GM12892 (cell line): ENCODE measurements around the gene ST6GALNAC2.
"Not testable (repeated sequence)": the region's sequence is repeated elsewhere in the genome, so short reads cannot be mapped to it uniquely, and the experiment has no call there.

Experiments used
- DNase-seq: peaks from one replicate; pipeline ENCODE4 v3.0.0; 2011; ENCODE audit not compliant: insufficient read length
- FAIRE-seq: peaks from 2 replicates; lab custom pipeline; 2011; peaks lifted over from hg19 to GRCh38; lab: Jason Lieb, UNC
- POLR2A ChIP-seq: IDR thresholded peaks from 2 replicates; pipeline ENCODE4 v1.6.1; 2011; ENCODE audit warnings: low read depth, low read length, control low read depth
- POLR2AphosphoS5 ChIP-seq: IDR thresholded peaks from 2 replicates; pipeline ENCODE4 v1.6.1; 2011; ENCODE audit warnings: low read depth, low read length, control low read depth
- TAF1 ChIP-seq: IDR thresholded peaks from 2 replicates; pipeline ENCODE4 v1.6.1; 2011; ENCODE audit warnings: low read depth, mild to moderate bottlenecking, control low read depth, low read length, borderline replicate concordance

ST6GALNAC2 gene

DNA sequence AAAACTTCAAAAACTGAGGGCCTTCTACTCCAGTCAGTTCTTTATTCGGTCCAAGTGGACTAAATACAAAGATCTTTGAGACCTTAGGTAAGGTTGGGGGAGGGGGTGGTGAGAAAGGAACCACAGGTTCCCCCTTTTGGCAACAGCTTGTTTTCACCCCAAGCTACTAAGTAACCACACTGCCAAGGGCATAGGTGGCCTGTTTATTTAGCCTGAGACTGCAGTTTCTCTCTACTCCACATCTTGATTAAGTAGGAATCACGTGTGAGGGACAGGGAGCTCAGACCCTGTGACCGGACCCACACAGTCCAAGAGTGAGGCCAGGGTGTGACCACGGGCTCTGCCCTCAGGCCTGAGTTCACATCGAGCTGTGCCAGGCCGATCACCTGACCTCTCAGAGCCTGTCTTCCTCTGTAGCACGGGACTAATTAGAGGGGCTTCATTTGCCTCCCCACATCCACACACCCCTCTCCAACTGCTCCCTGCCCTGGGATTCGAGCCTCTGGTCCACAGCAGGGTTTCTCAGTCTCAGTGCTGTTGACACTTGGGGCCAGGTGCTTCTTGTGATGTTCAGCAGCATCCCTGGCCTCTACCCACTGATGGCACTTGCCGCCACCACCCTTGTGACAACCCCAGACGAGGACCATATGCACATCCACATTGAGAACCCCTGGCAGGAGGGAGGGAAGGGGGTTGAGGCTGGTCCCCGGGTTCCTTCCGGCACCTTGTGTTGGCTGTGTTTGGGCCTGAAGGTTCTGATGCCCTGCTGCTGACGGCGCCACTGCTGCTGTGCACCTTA lies 17.8 kb downstream of the ST6GALNAC2 start:
- DNase-seq (no peak), FAIRE-seq (no peak)
- TF ChIP-seq POLR2A (no peak; the same call in 1 of the 2 replicates), POLR2AphosphoS5 (peak; percentile 65)

DNA sequence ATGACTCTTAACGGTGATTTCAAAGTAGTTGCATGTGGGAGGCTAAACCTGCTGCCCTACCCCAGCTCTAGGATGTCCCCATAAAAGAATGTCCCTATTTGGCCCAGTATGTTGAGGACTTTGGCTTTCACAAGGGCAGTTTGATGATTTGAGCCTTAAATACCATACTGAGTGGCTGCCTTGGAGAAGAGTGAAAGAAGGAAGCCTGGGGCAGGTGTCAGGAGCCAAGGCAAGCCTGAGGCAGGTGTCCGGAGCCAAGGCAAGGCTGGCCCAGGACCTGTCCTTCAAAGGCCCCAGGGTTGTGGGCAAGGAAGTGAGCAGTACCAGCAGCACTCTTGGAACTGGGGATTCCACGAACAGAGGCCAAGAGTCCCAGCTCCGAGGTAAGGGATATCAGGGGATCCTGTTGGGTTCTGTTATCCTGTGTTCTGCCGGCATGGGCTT lies 18.6 kb downstream of the ST6GALNAC2 start:
- no peak for FAIRE-seq
- no peak for DNase-seq
- no peak; the same call in 1 of the 2 replicates for TF ChIP-seq POLR2AphosphoS5
- peak; percentile 24 for TF ChIP-seq POLR2A
- no peak for TF ChIP-seq TAF1

DNA sequence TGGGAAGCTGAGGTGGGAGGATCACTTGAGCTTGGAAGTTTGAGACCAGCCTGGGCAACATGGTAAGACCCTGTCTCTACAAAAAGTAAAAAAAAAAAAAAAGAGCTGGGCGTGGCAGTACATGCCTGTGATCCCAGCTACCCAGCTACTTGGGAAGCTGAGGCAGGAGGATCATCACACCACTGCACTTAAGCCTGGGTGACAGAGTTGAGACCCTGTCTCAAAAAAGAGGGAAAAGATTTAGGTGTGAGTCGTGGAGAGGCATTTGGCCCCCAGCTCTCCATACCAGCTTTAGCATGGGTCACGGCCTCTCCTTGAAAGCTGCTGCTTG lies 19.1 kb downstream of the ST6GALNAC2 start:
- DNase-seq = no peak
- no peak for FAIRE-seq
- peak; percentile 55; the same call in 1 of the 2 replicates for TF ChIP-seq POLR2AphosphoS5
- no peak for TF ChIP-seq POLR2A
- no peak for TF ChIP-seq TAF1

DNA sequence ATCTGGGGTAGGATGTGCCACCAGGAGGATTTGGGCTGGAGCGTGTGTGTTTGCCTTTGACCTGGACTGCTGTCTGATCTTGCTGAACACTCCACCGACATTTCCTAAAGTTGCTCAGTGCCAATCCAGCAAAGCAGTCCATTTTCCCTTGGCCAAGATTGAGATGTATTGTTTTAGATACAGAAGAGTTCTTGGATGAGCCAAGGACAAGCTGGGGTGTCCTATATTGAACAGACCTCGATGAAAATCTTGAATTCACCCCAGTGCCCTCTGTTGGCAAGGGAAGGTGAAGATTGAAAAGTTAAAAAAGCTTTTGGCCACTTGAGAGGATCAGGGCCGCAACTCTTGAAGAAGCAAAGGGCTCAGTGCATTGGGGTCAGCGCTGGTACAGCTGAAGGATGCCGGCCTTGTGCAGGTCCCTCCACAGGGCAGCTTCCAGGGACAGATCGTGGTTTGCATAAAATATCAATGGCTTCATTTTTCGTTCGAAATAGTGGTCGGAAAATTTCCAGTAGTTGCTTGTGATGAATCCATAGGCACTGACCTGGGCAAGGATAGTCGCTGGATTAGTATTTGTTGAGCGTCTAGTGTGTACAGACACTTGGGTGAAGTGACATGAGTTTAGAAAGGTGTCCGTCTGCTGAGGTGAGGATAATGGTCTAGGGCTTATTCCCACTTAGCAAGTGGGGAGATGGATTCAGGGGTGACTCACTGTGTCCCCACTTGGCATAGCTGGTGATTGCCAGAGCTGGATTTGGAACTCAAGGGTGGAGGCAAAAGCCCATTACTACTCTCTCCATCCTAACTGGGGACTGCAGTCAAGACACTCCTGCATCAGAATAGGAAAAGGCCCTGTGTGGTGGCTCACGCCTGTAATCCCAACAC lies 19.7 kb downstream of the ST6GALNAC2 start:
- DNase-seq = no peak
- peak; percentile 41; the same call in 1 of the 2 replicates for TF ChIP-seq POLR2AphosphoS5
- TF ChIP-seq TAF1 = no peak
- peak; percentile 31; the same call in 1 of the 2 replicates for TF ChIP-seq POLR2A
- no peak for FAIRE-seq

DNA sequence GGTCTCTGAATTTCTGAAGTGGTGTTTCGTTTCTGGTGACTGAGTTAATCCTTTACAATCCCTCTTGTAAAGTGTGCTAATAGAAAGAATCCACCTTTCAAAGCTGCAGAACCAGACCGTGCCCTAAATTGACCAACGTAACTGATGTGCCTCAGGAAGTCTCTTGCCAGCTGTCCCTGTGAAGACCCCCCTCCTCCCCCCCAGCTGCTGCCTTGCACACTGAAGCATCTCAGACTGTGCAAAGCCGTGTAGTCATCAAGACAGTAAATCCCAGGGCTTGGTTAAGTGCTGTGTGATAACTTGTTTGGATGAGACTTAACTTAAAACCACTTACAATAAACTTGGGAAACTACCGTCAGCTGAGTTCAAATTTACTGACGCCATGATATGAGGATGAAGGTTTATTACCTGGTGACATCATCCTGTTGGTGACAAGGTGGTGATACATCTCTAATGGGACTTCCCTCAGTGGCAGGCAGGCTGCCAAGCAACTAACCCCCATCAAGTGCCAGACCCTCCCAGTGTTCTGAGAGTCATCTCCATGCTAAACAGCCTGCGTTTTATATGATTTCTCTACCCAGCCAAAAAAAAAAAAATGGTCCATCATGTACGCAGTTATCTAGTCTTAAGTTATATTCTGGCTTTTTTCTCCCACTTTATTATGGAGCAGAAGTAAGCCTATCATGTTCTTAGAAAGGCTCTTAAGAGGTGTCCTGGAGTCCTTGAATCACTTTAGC lies 20.5 kb downstream of the ST6GALNAC2 start:
- peak; percentile 5; the same call in 1 of the 2 replicates for TF ChIP-seq POLR2AphosphoS5
- not testable (repeated sequence) for DNase-seq, FAIRE-seq

DNA sequence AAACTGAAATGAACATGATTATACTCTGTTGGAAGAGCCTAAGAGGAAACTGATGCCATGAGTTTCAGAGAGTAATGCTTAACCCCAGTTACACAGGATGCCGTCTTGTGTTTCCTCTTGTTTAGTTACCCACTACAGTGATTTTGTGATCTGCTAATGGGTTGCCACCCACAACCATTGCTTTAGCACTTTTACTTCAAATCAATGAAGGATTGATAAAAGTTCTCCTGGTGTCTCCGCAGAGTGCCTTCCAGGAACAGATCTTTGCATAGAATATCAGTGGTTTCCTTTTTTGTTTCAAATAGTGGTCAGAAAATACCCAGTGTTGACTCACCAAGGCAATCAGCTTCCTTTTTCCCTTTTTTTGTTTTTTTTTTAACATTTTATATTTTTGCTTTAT lies 22.3 kb downstream of the ST6GALNAC2 start:
- DNase-seq, FAIRE-seq: not testable (repeated sequence)

DNA sequence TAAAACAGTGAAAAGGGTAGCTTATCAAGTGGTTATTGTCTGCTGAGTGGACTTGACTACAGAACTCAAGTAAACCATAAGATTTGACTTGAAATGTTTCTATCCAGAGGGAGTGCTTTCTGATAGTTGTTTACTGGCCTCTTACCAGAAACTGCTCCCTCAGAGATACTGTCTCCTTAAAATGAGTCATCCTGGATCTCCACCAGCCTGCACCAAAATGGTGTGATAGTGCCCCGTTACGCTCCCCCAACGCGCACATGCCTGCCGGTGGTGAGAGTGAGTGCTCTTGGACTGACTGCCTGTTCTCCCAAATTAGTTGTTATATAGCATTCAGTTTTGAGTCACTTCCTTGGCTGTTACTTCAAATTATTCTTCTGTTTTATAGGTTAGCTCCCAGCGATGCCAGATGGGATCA lies 22.9 kb downstream of the ST6GALNAC2 start:
- TF ChIP-seq POLR2AphosphoS5 (no peak), POLR2A (no peak), TAF1 (no peak)
- FAIRE-seq (no peak), DNase-seq (no peak)

DNA sequence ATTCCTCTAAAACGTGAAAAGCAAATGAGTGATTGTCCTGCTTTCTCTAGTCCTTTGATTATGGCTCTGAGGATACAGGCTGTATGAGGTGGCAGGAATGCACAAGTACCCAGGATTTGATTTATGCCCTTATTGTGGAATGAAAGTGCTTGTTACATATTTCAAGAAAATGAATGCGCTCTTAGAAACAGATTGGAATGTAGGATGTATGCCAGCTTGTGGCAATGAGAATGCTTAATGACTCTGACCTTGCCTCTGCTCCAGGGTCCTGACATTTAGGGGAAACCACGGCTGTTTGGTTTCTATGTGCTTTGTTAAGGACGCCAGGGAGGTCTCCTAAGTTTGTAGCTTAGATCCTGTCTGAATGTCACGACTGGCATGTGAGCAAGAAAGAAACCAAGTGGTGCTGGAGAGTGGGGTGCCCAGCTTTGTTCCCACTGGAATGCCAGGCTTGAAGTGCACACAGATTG lies 23.8 kb downstream of the ST6GALNAC2 start:
- FAIRE-seq (no peak), DNase-seq (no peak)
- TF ChIP-seq POLR2AphosphoS5 (no peak), TAF1 (no peak), POLR2A (no peak)

DNA sequence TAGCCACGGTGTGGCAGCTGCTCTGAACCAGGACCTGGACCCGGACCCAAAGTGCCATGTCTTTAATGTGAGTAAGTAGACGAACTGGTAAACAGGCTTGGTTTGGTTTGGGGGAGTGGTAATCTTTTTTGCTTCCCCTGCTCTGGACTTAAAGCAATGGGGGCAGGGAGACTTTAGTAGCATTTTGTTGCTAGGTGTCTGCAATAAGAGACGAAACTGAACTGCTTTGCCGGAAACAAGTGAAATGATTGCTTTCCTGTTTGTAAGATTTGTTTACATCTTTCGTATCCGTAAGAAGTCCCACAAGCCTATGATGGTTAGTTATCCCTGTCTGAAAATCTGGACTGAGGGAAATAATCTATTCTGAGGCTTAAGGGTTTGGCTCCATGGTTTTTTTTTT lies 24.3 kb downstream of the ST6GALNAC2 start:
- DNase-seq (no peak), FAIRE-seq (no peak)
- no peak for TF ChIP-seq TAF1
- TF ChIP-seq POLR2AphosphoS5 = no peak
- no peak for TF ChIP-seq POLR2A

DNA sequence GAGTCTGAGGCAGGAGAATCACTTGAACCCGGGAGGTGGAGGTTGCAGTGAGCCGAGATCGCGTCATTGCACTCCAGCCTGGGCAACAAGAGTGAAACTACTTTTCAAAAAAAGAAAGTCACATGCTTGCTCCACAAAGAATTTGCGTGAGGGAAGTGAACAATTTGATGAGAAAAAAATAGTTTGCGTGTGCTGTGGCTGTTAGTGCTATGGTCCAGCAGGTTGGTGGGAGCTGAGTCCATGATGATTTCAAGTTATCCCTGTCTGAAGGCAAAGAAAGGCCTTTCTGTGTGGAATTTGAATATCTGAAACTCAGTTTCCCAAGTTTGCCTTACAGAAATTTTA lies 24.8 kb downstream of the ST6GALNAC2 start:
- no peak for FAIRE-seq
- no peak for TF ChIP-seq TAF1
- no peak for TF ChIP-seq POLR2AphosphoS5
- TF ChIP-seq POLR2A = no peak
- DNase-seq = no peak
